Dermis blood vessel endothelial cell (primary cell): ENCODE data around the gene MARCHF5. TPM values are rescaled to one million over a fixed set of nuclear protein-coding genes. Genes with fewer than 3 reads are reported as not detected.
"Not testable (repeated sequence)": the region's sequence is repeated elsewhere in the genome, so short reads cannot be mapped to it uniquely, and the experiment has no call there.

Experiments used
- DNase-seq: peaks from one replicate; pipeline ENCODE4 v3.0.0; 2010
- total RNA-seq: library from RNA; depleted of rRNA; stranded (reverse); fragments of >200 nt; gene quantifications from 2 replicates; pipeline ENCODE4 v1.2.3, GENCODE V29; 2014

MARCHF5 gene
- total RNA-seq, 1 donor from 2014 or later: 41.2 TPM

- DNase-seq: no peak
Observed at GRCh38 chr10:92305133-92306072, 14.4 kb downstream of the MARCHF5 start.

- no peak for DNase-seq
Observed at GRCh38 chr10:92309272-92309671, 18.3 kb downstream of the MARCHF5 start.

GRCh38 chr10:92313750-92314149 lies 22.8 kb downstream of the MARCHF5 start:
- no peak for DNase-seq

- DNase-seq: no peak
Observed at GRCh38 chr10:92316610-92317009, 25.6 kb downstream of the MARCHF5 start.

GRCh38 chr10:92323079-92323478 lies 32.1 kb downstream of the MARCHF5 start:
- DNase-seq: no peak

- DNase-seq: no peak
Observed at GRCh38 chr10:92327445-92328433, 36.8 kb downstream of the MARCHF5 start.

- no peak for DNase-seq
Observed at GRCh38 chr10:92328993-92329392, 38.0 kb downstream of the MARCHF5 start.

GRCh38 chr10:92329927-92330326 lies 39.0 kb downstream of the MARCHF5 start:
- DNase-seq: not testable (repeated sequence)

GRCh38 chr10:92342796-92343195 lies 51.8 kb downstream of the MARCHF5 start:
- no peak for DNase-seq

- not testable (repeated sequence) for DNase-seq
Observed at GRCh38 chr10:92345575-92345974, 54.6 kb downstream of the MARCHF5 start.

DNA sequence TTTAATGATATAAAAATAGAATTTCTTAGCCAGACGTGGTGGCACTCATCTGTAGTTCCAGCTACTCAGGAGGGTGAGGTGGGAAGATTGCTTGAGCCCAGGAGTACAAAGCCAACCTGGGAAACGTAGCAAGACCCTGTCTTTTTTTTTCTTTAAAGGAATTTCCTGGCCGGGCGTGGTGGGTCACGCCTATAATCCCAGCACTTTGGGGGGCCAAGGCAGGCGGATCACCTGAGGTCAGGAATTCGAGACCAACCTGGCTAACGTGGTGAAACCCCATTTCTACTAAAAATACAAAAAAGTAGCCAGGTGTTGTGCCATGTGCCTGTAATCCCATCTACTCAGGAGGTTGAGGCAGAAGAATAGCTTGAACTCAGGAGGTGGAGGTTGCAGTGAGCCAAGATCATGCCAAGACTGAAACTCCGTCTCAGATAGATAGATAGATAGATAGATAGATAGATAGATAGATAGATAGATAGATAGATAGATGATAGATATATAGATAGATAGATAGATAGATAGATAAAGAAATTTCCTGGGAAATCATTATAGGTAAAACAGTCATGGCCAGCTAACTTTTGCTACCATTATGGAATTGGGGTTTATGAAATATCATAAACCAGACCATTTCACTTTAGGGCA lies 56.2 kb downstream of the MARCHF5 start:
- not testable (repeated sequence) for DNase-seq

GRCh38 chr10:92350411-92350810 lies 59.4 kb downstream of the MARCHF5 start:
- no peak for DNase-seq

DNA sequence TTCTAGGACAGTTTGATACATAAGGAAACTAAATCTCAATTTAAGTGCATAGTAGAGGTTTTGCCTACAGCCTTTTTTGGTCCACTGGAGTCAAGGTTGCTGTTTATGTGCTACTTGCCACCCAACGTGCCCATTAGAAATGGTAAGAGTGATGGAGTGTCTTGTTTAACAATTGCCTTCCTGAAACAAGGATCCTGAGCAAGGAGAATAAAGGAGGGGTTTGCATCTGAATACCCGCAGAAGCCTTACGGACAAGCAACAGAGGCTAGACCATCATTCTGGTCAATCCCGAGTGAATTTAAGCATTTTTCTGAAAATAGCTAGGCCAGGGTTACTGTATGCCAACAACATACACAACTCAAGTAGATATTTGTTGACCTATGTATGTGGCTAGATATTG lies 63.6 kb downstream of the MARCHF5 start:
- DNase-seq: no peak

DNA sequence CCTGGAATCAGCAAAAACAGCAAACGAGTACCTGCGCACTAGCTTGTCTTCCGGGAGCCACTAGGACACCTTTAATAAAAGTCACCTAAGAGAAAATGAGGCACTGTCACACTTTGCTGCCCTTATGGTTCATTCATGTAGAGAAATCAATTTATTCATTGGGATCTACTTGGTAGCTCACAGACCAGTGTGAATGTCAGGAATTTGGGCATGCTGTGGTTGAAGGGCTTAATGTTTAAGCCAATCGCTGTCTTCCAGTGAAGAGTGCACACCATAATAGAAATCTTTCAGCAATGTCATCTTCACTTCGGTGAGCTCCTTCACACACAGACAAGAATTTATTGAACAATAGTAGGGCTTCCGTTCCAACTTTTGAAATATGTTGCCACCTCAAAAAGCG lies 65.1 kb downstream of the MARCHF5 start:
- no peak for DNase-seq

DNA sequence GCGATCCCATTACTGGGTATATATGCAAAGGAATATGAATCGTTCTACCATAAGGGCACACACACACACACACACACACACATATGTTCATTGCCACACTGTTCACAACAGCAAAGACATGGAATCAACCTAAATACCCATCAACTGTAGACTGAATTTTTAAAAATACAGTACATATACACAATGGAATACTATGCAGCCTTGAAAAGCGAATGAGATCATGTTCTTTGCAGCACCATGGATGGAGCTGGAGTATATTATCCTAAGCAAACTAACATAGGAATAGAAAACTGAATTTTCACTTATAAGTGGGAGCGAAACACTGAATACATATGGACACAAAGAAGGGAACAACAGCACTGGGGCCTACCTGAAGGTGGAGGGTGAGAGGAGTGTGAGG lies 72.5 kb downstream of the MARCHF5 start:
- DNase-seq: no peak

GRCh38 chr10:92366412-92367021 lies 75.5 kb downstream of the MARCHF5 start:
- DNase-seq: no peak

GRCh38 chr10:92377962-92378361 lies 87.0 kb downstream of the MARCHF5 start:
- no peak for DNase-seq

DNA sequence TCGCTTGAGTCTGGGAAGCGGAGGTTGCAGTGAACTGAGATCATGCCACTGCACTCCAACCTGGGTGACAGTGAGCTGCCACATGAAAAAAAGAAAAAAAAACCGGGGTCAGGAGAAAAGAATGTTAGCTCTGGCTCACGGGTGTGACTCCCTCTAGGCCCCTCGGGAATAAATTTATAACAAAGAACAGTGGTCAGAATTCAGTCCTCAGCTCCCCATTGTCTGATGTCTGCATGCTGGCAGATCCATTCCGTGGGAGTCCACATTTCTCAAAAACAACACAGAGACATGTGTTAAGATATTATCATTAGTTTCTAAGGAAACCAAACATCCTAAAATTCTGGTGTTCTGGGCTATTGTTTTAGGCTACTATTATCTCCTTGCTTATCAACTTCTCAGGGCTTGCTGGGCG lies 90.6 kb downstream of the MARCHF5 start:
- peak; percentile 50 for DNase-seq

GRCh38 chr10:92382631-92383030 lies 91.7 kb downstream of the MARCHF5 start:
- DNase-seq: no peak

- no peak for DNase-seq
Observed at GRCh38 chr10:92384741-92385140, 93.8 kb downstream of the MARCHF5 start.

DNA sequence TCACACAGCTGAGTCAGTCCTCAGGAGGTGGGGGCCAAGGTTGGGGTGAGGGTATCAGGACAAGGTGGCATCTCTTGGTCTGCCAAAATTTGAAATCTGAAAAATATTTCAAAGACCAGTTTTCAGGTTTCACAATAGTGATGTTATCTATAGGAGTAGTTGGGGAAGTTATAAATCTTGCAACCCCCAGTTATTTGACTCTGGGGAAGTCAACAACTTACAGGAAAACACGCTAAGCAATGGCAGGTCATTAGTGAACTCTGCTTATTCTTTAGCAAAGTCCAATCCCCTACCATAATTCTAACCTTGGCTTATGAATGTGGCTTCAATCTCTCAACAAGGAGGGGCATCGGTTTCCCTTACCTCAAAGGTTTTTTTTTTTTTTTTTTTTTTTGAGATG lies 94.9 kb downstream of the MARCHF5 start:
- no peak for DNase-seq

GRCh38 chr10:92387289-92387940 lies 96.4 kb downstream of the MARCHF5 start:
- DNase-seq: peak; percentile 80
